HG02870 (cell line): ENCODE data around the gene STK11IP.
"Not testable (repeated sequence)": the region's sequence is repeated elsewhere in the genome, so short reads cannot be mapped to it uniquely, and the experiment has no call there.

Experiments
- ATAC-seq: cut with Tn5 transposase; IDR thresholded peaks from one replicate; pipeline ENCODE4 v1.9.1; 2021; ENCODE audit warnings: mild to moderate bottlenecking, moderate library complexity; ENCODE audit not compliant: unreplicated experiment

Gene STK11IP

GRCh38 chr2:219644801-219645480 lies 47.3 kb downstream of the STK11IP start:
- no peak for ATAC-seq

- ATAC-seq = no peak
These were observed 48.2 kb downstream of the STK11IP start for GRCh38 chr2:219645631-219646527.

- ATAC-seq = no peak
These were observed 50.5 kb downstream of the STK11IP start for GRCh38 chr2:219648176-219648575.

- no peak for ATAC-seq
These were observed 51.3 kb downstream of the STK11IP start for GRCh38 chr2:219648963-219649362.

- no peak for ATAC-seq
These were observed 53.0 kb downstream of the STK11IP start for GRCh38 chr2:219650426-219651248.

GRCh38 chr2:219651656-219652055 lies 54.0 kb downstream of the STK11IP start:
- ATAC-seq = not testable (repeated sequence)

- no peak for ATAC-seq
These were observed 58.9 kb downstream of the STK11IP start for GRCh38 chr2:219656526-219656925.

- ATAC-seq = no peak
These were observed 60.7 kb downstream of the STK11IP start for GRCh38 chr2:219658196-219658846.

GRCh38 chr2:219658874-219659273 lies 61.2 kb downstream of the STK11IP start:
- no peak for ATAC-seq

- peak; percentile 99 for ATAC-seq
These were observed 63.7 kb downstream of the STK11IP start for GRCh38 chr2:219661197-219661954.

- no peak for ATAC-seq
These were observed 64.3 kb downstream of the STK11IP start for GRCh38 chr2:219661955-219662395.

- ATAC-seq = no peak
These were observed 64.9 kb downstream of the STK11IP start for GRCh38 chr2:219662566-219662965.

GRCh38 chr2:219663116-219663762 lies 65.6 kb downstream of the STK11IP start:
- ATAC-seq = no peak

GRCh38 chr2:219664041-219664440 lies 66.4 kb downstream of the STK11IP start:
- ATAC-seq = no peak

GRCh38 chr2:219664944-219665343 lies 67.3 kb downstream of the STK11IP start:
- no peak for ATAC-seq

- no peak for ATAC-seq
These were observed 68.3 kb downstream of the STK11IP start for GRCh38 chr2:219665926-219666325.
